GM06990 (cell line): ENCODE results near the gene TMEM140.

Experiments used
- DNase-seq: peaks from one replicate; pipeline ENCODE4 v3.0.0-alpha.2; 2011; ENCODE audit not compliant: insufficient read length; ENCODE audit errors: extremely low read depth
- H3K27me3 ChIP-seq: replicated peaks from 2 replicates; pipeline ENCODE4 v1.6.0; 2011; ENCODE audit warnings: low read length; ENCODE audit not compliant: control insufficient read depth, insufficient read depth
- H3K36me3 ChIP-seq: 2 replicates; pipeline ENCODE4 v1.5.1; 2011; ENCODE audit warnings: low read length; ENCODE audit not compliant: control insufficient read depth, insufficient read depth
- H3K4me3 ChIP-seq: replicated peaks from 2 replicates; pipeline ENCODE4 v1.5.1; 2011; ENCODE audit warnings: low read depth, mild to moderate bottlenecking, control low read depth, low read length
- TF ChIP-seq, protein P1 (sequence below): IDR thresholded peaks from 2 replicates; pipeline ENCODE4 v1.5.1; 2011; ENCODE audit warnings: low read length, control low read depth, mild to moderate bottlenecking, inconsistent platforms; ENCODE audit not compliant: insufficient read depth, poor library complexity, severe bottlenecking

Gene TMEM140

DNA sequence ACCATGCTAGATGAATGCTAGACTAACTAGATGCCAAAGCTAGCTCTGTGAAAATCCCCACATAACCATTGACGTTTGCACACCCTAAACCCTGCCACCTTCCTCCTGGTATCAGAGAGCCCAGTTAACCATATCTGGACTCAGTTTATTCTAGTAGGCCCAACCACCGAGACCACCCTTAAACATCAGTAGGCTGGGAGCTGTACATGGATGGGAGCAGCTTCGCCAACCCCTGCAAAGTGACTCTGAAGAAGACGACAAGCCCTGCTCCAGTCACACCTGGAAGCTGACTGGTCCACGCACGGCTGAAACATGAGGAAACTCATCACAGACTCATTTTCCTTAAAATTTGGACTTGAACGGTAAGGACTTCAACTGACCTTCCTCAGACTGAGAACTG is 27.1 kb downstream of the TMEM140 start:
- TF ChIP-seq, protein P1, sequence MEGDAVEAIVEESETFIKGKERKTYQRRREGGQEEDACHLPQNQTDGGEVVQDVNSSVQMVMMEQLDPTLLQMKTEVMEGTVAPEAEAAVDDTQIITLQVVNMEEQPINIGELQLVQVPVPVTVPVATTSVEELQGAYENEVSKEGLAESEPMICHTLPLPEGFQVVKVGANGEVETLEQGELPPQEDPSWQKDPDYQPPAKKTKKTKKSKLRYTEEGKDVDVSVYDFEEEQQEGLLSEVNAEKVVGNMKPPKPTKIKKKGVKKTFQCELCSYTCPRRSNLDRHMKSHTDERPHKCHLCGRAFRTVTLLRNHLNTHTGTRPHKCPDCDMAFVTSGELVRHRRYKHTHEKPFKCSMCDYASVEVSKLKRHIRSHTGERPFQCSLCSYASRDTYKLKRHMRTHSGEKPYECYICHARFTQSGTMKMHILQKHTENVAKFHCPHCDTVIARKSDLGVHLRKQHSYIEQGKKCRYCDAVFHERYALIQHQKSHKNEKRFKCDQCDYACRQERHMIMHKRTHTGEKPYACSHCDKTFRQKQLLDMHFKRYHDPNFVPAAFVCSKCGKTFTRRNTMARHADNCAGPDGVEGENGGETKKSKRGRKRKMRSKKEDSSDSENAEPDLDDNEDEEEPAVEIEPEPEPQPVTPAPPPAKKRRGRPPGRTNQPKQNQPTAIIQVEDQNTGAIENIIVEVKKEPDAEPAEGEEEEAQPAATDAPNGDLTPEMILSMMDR, result no peak
- peaks cover 4% of the 10 kb centered on the region for H3K36me3 ChIP-seq
- no peaks in the 10 kb centered on the region for H3K27me3 ChIP-seq
- no peak for DNase-seq
- no peak overlapping the region for H3K4me3 ChIP-seq

DNA sequence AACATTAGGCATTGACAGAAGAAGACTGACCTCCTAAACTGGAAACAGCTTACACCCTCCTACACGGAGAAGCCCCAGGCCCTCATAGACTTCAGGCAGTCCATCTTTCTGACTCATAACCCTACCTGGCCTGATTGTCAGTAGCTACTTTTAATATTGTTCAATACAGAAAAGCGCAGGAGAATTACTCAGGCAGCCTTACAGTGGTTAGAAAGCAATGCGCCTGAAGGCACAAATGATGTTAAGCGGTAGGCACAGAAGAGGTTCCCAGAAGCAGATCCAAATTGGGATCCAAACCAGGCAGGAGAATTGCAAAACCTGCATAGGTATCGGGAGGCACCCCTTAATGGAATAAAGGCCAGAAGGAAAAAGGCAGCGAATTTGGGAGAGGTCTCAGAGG is 28.1 kb downstream of the TMEM140 start:
- no peak for DNase-seq
- Histone ChIP-seq H3K4me3 (no peak overlapping the region), H3K27me3 (no peaks in the 10 kb centered on the region), H3K36me3 (peaks cover 8% of the 10 kb centered on the region)
- TF ChIP-seq, protein P1, result no peak

DNA sequence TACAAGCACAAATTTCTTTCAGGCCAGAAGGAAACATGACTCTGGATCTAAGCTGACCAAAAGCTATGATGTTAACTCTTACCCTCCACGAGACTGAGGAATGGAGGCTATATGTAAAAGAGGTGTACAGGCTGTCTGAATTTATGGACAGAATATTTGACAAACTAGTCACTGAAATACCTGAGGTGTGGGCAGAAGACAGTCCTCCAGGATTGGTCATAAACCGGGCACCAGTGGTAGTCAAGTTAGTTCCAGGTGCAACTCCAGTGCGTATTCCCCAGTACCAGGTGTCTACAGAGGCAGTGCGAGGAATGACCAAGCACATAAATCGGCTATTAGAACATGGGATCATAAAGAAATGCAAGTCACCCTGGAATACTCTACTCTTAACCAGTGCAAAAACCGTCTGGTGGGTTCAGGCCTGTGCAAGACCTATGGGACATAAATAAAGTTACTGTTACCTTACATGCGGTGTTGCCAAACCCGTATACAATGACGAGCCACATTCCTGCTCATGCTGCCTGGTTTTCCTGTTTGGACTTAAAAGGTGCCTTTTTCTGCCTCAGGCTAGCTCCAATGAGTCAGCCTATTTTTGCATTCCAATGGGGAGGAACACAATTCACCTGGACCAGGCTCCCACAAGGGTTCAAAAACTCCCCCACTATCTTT is 29.3 kb downstream of the TMEM140 start:
- TF ChIP-seq, protein P1, result no peak
- Histone ChIP-seq H3K4me3 (no peak overlapping the region), H3K36me3 (peaks cover 12% of the 10 kb centered on the region), H3K27me3 (no peaks in the 10 kb centered on the region)
- DNase-seq, result no peak

DNA sequence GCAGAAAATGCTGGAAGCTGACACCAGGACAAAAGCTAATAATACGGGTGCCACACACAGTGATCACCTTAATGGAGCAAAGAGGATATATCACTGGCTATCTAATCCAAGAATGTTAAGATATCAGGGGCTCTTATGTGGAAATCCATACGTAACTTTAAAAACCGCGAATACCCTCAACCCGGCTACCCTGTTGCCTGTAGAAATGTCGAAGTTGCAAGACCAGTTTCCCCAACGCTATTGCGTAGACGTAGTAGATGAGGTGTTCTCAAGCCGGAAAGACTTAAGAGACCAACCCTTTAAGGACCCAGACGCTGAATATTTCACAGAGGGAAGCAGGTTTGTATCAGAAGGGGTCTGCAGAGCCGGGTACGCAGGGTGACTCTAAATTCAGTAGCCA is 30.5 kb downstream of the TMEM140 start:
- Histone ChIP-seq H3K27me3 (no peaks in the 10 kb centered on the region), H3K36me3 (peaks cover 18% of the 10 kb centered on the region), H3K4me3 (no peak overlapping the region)
- DNase-seq, result no peak
- TF ChIP-seq, protein P1, result no peak

DNA sequence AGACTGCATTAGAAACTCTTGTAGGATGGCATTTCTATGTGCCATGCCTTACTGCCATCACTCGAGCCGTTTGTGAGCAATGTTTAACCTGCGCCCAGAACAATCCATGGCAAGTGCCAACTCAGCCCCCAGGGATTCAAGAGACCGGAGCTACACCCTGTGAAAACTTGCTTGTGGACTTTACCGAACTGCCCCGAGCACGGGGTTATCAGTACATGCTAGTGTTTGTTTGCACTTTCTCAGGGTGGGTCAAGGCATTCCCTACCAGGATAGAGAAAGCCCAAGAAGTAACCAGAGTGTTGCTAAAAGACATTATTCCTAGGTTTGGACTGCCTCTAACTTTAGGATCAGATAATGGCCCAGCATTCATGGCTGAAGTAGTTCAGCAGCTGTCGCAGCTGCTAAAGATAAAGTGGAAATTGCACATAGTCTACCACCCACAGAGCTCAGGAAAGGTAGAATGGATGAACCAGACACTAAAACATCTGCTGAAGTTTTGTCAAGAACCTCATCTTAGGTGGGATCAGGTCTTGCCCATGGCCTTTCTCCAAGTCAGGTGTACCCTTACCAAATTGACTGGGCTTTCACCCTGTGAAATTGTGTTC is 31.6 kb downstream of the TMEM140 start:
- no peak for DNase-seq
- TF ChIP-seq, protein P1, result no peak
- H3K27me3 ChIP-seq, result no peaks in the 10 kb centered on the region
- no peak overlapping the region for H3K4me3 ChIP-seq
- H3K36me3 ChIP-seq, result peaks cover 24% of the 10 kb centered on the region
